Stomach smooth muscle (tissue), 2 donors: ENCODE results near the gene PSD4.

Experiments
- H3K27ac ChIP-seq: one replicate; pipeline ENCODE4 v1.7.0; 2013; ENCODE audit warnings: mild to moderate bottlenecking, low read length, inconsistent platforms
- H3K27me3 ChIP-seq, 2 donors: one replicate each; pipeline ENCODE4 v1.7.0; 2013; ENCODE audit warnings: low read length in 2 of 2; ENCODE audit not compliant: insufficient read depth in 2 of 2, control insufficient read depth in 1 of 2
- H3K36me3 ChIP-seq, 2 donors: one replicate each; pipeline ENCODE4 v1.7.0; 2013; ENCODE audit warnings: low read length in 2 of 2; ENCODE audit not compliant: control insufficient read depth in 2 of 2, insufficient read depth in 2 of 2
- H3K4me1 ChIP-seq: one replicate; pipeline ENCODE4 v1.7.0; 2013; ENCODE audit warnings: low read length; ENCODE audit not compliant: control insufficient read depth, insufficient read depth
- H3K4me3 ChIP-seq, 2 donors: one replicate each; pipeline ENCODE4 v1.7.0; 2013; ENCODE audit warnings: low read length in 2 of 2
- H3K9ac ChIP-seq, 2 donors: one replicate each; pipeline ENCODE4 v1.7.0; 2013; ENCODE audit warnings: low read length in 2 of 2, mild to moderate bottlenecking in 1 of 2
- H3K9me3 ChIP-seq, 2 donors: one replicate each; pipeline ENCODE4 v1.7.0; 2013; ENCODE audit warnings: low read length in 2 of 2; ENCODE audit not compliant: control insufficient read depth in 2 of 2
- donor health status: healthy.
- donor health status: Pancreatic carcinoma.

The PSD4 gene

DNA sequence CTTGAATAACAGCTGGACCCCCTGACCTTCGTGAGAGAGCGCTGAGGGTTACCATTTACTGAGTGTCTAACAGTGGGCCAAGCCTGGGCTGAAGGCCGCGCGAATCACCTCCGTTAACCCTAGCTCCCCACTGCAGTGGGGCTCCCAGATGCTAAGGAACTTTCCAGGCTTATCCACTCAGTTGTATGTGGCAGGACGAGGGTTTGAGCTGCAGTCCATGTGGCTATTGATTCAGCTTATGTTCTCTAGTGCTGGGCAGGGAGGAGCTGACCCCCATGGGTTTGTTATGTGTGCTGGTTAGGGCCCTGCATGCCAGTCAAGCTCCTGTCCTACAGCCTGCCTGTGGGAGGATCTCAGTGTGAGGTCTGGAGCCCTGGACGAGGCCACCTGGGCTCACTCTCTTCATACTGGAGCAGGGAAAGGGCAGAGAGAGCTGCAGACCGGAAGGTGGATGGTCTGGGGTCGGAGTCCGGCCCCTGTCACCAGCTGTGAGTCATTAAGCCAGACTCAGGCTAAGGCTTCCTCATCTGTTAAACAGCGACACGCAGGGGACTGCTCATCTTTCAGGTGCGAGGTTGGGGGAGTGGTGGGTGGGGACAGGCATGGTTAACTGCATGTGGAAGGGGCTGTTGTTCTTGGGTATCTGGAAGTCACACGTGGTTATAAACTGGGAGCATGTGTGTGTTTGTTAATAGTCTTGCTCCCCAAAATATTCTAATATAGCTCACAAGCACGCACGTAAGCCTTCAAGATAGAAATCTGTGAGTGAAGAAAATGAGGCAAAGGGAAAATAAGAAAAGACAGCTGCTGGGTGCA is 6.6 kb downstream of the PSD4 start:
- H3K27me3 ChIP-seq, result no peaks in the 10 kb centered on the region
- no peaks in the 10 kb centered on the region for H3K4me1 ChIP-seq
- H3K4me3 ChIP-seq, result no peak overlapping the region
- no peak overlapping the region for H3K27ac ChIP-seq
- H3K36me3 ChIP-seq, result no peaks in the 10 kb centered on the region
- H3K9me3 ChIP-seq, result no peaks in the 10 kb centered on the region
- no peak overlapping the region for H3K9ac ChIP-seq

DNA sequence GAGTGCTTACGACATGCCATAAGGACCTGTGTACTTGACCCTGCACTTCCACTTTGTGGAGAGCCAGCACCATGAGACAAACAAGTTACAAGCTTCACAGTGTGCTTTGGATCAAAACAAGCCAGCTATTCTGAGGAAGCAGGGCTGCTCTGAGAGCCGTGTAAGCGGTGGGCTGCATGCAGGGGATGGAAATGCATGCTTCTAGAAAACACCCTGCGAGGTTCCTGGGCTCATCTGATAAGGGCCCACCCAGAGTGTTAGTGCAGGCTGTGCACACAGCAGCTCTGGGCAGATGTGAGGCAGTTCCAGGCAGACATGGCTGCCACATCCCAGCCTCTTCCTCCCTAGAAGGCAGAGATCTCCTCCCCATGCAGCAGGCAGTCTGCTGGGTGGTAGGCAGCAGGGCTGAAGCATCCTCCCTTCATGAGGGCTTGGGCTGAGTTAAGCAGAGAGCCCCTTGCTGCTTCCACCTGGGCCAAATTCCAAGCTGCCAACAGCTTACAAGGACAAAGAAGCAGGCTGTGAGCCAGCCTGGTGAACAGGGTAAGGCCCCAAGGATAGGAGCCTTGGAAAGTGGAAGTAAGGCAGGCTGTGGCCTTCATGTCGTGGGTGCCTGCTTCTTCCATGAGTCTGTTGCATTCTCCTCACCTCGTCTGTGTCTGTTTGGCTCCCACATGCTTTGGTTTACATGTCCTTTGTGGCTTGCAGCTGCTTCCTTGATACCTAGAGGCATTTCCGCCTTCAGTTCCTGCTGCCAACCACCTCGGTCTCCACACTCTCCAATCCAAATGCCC is 7.7 kb downstream of the PSD4 start:
- Histone ChIP-seq H3K9ac (no peak overlapping the region), H3K27me3 (no peaks in the 10 kb centered on the region), H3K9me3 (no peaks in the 10 kb centered on the region), H3K27ac (no peak overlapping the region), H3K4me1 (no peaks in the 10 kb centered on the region), H3K4me3 (no peak overlapping the region), H3K36me3 (no peaks in the 10 kb centered on the region)

GRCh38 chr2:113182471-113183260 is 8.9 kb downstream of the PSD4 start:
- Histone ChIP-seq H3K4me3 (no peak overlapping the region), H3K4me1 (no peaks in the 10 kb centered on the region), H3K36me3 (no peaks in the 10 kb centered on the region), H3K27ac (no peak overlapping the region), H3K27me3 (no peaks in the 10 kb centered on the region), H3K9ac (no peak overlapping the region), H3K9me3 (no peaks in the 10 kb centered on the region)

DNA sequence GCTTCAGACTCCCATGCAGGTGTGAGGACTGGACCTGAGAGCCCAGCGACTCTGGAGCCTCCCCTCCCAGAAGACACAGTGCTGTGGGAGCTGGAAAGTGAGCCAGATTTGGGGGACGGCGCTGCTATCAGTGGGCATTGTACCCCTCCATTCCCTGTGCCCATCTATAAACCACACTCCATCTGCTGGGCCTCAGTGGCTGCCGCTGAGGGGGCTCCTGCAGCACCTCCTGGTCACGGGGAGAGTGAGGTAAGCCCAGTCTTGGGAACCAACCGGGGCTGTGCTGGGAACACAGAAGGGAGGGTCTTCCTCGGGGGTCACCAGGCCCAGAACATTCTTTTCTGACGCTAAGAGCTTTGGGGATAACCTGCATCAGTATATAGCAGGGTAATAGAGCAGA is 9.5 kb downstream of the PSD4 start:
- Histone ChIP-seq H3K36me3 (no peaks in the 10 kb centered on the region), H3K27ac (no peak overlapping the region), H3K27me3 (no peaks in the 10 kb centered on the region), H3K4me3 (no peak overlapping the region), H3K9ac (no peak overlapping the region), H3K4me1 (no peaks in the 10 kb centered on the region), H3K9me3 (no peaks in the 10 kb centered on the region)

DNA sequence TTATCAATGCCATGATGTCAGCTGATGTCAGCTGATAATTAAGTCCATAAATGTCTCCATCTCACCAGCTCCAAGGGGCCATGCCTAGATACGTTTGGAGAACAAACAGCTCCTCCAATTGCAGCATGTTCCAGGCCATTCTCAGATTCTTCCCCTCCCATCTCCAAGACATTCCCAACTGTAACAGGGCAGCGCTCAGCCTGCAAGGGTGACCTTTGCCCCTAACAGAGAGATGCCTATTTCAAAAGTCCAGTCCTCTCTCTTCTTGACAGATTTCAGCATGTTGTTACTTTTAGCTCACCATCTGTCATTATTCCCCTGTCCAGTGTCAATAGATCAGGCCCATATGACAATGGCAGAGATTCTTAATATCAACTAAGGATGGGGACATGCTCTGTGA is 9.9 kb downstream of the PSD4 start:
- H3K4me3 ChIP-seq, result no peak overlapping the region
- H3K9ac ChIP-seq, result no peak overlapping the region
- no peaks in the 10 kb centered on the region for H3K9me3 ChIP-seq
- H3K27ac ChIP-seq, result no peak overlapping the region
- H3K27me3 ChIP-seq, result no peaks in the 10 kb centered on the region
- H3K4me1 ChIP-seq, result no peaks in the 10 kb centered on the region
- no peaks in the 10 kb centered on the region for H3K36me3 ChIP-seq

DNA sequence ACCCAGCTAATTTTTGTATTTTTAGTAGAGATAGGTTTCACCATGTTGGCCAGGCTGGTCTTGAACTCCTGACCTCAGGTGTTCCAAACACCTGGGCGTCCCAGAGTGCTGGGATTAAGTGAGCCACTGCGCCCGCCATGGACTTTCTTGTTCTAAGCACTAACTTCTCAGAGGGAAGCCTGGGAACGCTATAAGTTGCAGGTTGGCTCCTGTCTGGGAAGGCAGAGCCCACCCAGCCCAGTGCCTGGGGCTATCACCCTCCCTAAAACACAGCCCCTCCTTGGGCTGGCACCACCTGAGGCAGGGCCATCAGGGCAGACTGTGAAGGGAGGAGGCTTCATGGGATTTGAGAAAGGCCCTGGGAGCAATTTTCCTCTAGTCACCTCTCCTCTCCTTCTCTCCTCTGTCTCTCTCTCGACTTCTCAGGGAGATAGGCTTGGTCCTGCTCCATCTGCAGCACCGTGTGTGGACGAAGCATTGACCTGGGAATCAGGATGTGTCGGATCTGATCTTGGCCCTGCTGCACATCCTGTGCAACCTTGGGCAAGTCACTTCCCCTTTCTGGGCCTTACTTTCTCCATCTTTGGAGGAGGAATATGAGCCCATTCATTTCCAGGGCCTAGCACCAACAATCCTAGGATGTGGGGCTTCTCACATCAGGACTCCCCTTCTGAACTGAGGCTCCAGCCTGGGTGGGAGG is 10.9 kb downstream of the PSD4 start:
- H3K27ac ChIP-seq, result no peak overlapping the region
- H3K4me1 ChIP-seq, result no peaks in the 10 kb centered on the region
- no peak overlapping the region for H3K4me3 ChIP-seq
- H3K36me3 ChIP-seq, result no peaks in the 10 kb centered on the region
- H3K9ac ChIP-seq, result no peak overlapping the region
- no peaks in the 10 kb centered on the region for H3K27me3 ChIP-seq
- H3K9me3 ChIP-seq, result no peaks in the 10 kb centered on the region

DNA sequence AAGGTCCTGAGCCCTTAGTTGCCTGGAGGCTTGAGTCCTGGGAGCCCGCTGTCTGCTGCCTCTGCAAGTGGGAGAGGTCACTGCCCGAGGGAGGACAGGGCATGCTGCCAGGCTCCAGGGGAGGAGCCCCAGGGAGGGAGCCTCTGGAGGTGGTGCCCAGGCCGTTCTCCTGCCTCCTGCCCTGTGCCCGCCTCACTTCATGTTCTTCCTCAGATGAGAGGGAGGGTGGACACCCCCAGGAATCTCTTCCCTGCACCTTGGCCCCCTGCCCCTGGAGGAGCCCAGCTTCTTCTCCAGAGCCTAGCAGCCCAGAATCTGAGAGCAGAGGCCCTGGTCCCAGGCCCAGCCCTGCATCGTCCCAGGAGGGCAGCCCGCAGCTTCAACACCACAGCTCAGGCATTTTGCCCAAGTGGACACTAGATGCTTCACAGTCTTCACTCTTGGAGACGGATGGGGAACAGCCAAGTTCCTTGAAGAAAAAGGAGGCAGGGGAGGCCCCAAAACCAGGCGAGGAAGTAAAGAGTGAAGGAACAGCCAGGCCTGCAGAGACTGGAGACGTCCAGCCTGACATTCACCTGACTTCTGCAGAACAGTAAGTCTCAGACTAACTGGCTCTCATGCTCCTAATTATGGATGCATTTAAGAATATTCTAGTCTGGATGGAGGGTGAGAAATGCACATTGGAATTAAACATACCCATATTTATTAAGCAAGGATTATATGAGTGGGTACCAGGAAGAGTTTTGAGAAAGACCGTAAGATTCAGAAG is 12.1 kb downstream of the PSD4 start:
- H3K27ac ChIP-seq, result no peak overlapping the region
- no peaks in the 10 kb centered on the region for H3K27me3 ChIP-seq
- H3K4me3 ChIP-seq, result no peak overlapping the region
- no peaks in the 10 kb centered on the region for H3K9me3 ChIP-seq
- H3K36me3 ChIP-seq, result no peaks in the 10 kb centered on the region
- no peaks in the 10 kb centered on the region for H3K4me1 ChIP-seq
- H3K9ac ChIP-seq, result no peak overlapping the region

GRCh38 chr2:113186433-113186796 is 12.6 kb downstream of the PSD4 start:
- H3K9ac ChIP-seq, result no peak overlapping the region
- no peaks in the 10 kb centered on the region for H3K9me3 ChIP-seq
- H3K36me3 ChIP-seq, result no peaks in the 10 kb centered on the region
- H3K4me3 ChIP-seq, result no peak overlapping the region
- no peaks in the 10 kb centered on the region for H3K4me1 ChIP-seq
- H3K27ac ChIP-seq, result no peak overlapping the region
- no peaks in the 10 kb centered on the region for H3K27me3 ChIP-seq

DNA sequence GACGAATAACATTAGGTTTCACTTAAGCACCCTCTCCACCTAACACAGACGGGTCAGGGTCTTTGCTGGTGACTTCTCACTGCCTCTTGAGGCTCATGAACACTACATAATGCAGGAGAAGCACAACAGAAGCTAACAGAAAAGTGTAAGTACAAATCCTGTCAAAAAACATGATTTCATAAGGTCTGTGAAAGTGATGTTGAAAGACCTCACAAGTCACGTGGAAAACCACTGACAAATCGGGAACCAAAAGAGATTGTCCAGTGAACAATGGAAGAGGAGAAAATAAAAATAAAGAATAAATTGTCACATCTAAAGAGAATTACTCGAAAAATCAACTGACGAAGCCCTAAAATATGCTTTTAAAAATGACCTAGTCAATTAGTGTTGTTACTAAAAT is 14.0 kb downstream of the PSD4 start:
- Histone ChIP-seq H3K9ac (no peak overlapping the region), H3K27me3 (no peaks in the 10 kb centered on the region), H3K9me3 (no peaks in the 10 kb centered on the region), H3K27ac (no peak overlapping the region), H3K4me1 (no peaks in the 10 kb centered on the region), H3K36me3 (no peaks in the 10 kb centered on the region), H3K4me3 (no peak overlapping the region)

- H3K9me3 ChIP-seq, result no peaks in the 10 kb centered on the region
- no peak overlapping the region for H3K4me3 ChIP-seq
- no peaks in the 10 kb centered on the region for H3K4me1 ChIP-seq
- H3K36me3 ChIP-seq, result no peaks in the 10 kb centered on the region
- no peak overlapping the region for H3K27ac ChIP-seq
- H3K27me3 ChIP-seq, result no peaks in the 10 kb centered on the region
- H3K9ac ChIP-seq, result no peak overlapping the region
Measured at GRCh38 chr2:113190871-113191270, 17.1 kb downstream of the PSD4 start.
